HG02938 (cell line): ENCODE results near the gene HOXC9.

Experiments
- ATAC-seq: cut with Tn5 transposase; IDR thresholded peaks from one replicate; pipeline ENCODE4 v1.9.1; 2021; ENCODE audit warnings: mild to moderate bottlenecking, moderate library complexity; ENCODE audit not compliant: unreplicated experiment

HOXC9 gene

GRCh38 chr12:54024581-54025305 is 24.8 kb downstream of the HOXC9 start:
- ATAC-seq: no peak

- ATAC-seq: no peak
Observed at GRCh38 chr12:54025499-54026405, 25.8 kb downstream of the HOXC9 start.

- ATAC-seq: no peak
Observed at GRCh38 chr12:54026640-54027441, 26.9 kb downstream of the HOXC9 start.

- no peak for ATAC-seq
Observed at GRCh38 chr12:54027442-54027786, 27.5 kb downstream of the HOXC9 start.

- ATAC-seq: no peak
Observed at GRCh38 chr12:54028314-54029201, 28.6 kb downstream of the HOXC9 start, which contains the start of gene HOXC6. TSS of gene HOXC6 (plus strand) at chr12:54028440. CDS start at chr12:54028522, 82 bp downstream.

- ATAC-seq: no peak
Observed at GRCh38 chr12:54029529-54030441, 29.8 kb downstream of the HOXC9 start.

- no peak for ATAC-seq
Observed at GRCh38 chr12:54030442-54030801, 30.5 kb downstream of the HOXC9 start.

- no peak for ATAC-seq
Observed at GRCh38 chr12:54030889-54031471, 31.0 kb downstream of the HOXC9 start.

- ATAC-seq: no peak
Observed at GRCh38 chr12:54031480-54031879, 31.5 kb downstream of the HOXC9 start.

- no peak for ATAC-seq
Observed at GRCh38 chr12:54032086-54032619, 32.2 kb downstream of the HOXC9 start.

- no peak for ATAC-seq
Observed at GRCh38 chr12:54032627-54033100, 32.7 kb downstream of the HOXC9 start, which contains the start of gene HOXC5. TSS of gene HOXC5 (plus strand) at chr12:54033050. CDS start at chr12:54033123, 73 bp downstream.

- no peak for ATAC-seq
Observed at GRCh38 chr12:54033106-54033979, 33.4 kb downstream of the HOXC9 start.

- no peak for ATAC-seq
Observed at GRCh38 chr12:54033980-54034784, 34.2 kb downstream of the HOXC9 start.

GRCh38 chr12:54034785-54035310 is 34.9 kb downstream of the HOXC9 start:
- ATAC-seq: no peak

GRCh38 chr12:54035568-54036264 is 35.8 kb downstream of the HOXC9 start:
- no peak for ATAC-seq
